Esophagus squamous epithelium (tissue), 4 donors: ENCODE results near the gene COX4I1.

Experiments used
- CTCF ChIP-seq, 6 experiments: fragments of 450-650 bp in 4 of 6; fragments of 200-600 bp in 2 of 6; sonication (generic) in 2 of 6; IDR thresholded peaks; one replicate each; pipeline ENCODE4 v1.5.1; 2016 to 2019; ENCODE audit warnings: antibody characterized with exemption in 6 of 6, mild to moderate bottlenecking in 4 of 6, moderate library complexity in 4 of 6
- POLR2A ChIP-seq, 4 donors: fragments of 450-650 bp; IDR thresholded peaks; one replicate each; pipeline ENCODE4 v1.6.1; 2017; ENCODE audit warnings: antibody characterized with exemption in 4 of 4, mild to moderate bottlenecking in 4 of 4, moderate library complexity in 3 of 4

- TF ChIP-seq CTCF (IDR thresholded peaks at IDR 0.05): no peak
- TF ChIP-seq POLR2A (IDR thresholded peaks at IDR 0.05): no peak
These were observed 37.4 kb downstream of the COX4I1 start for GRCh38 chr16:85836706-85837582.
